GM13977 (cell line): ENCODE data around the gene FBXW8.

Experiments
- DNase-seq: peaks from one replicate; pipeline ENCODE4 v3.0.0; 2012; ENCODE audit warnings: low spot score
- CTCF ChIP-seq: IDR thresholded peaks from 2 replicates; pipeline ENCODE4 v1.5.1; 2012; ENCODE audit warnings: mild to moderate bottlenecking, control low read depth; ENCODE audit not compliant: insufficient read depth; ENCODE audit errors: extremely low read depth, missing control alignments
- in situ Hi-C: fragments of 300-500 bp; cut with MboI; formaldehyde crosslinking; loops from one replicate; pipeline ENCODE4 v1.12.0; 2022; ENCODE audit warnings: low sequenced_read_pairs, low pct_unique_long_range_greater_than_20kb, mixed read lengths, inconsistent platforms; ENCODE audit not compliant: unreplicated experiment

Gene FBXW8

GRCh38 chr12:116885491-116885890, 25.3 kb upstream of the FBXW8 start:
- in situ Hi-C loops = no loop called here
- no peak for DNase-seq
- no peak for TF ChIP-seq CTCF

- DNase-seq = no peak
- in situ Hi-C loops = no loop called here
- no peak for TF ChIP-seq CTCF
Measured at GRCh38 chr12:116887244-116887643, 23.5 kb upstream of the FBXW8 start.

- DNase-seq = no peak
- in situ Hi-C loops = no loop called here
- no peak for TF ChIP-seq CTCF
Measured at GRCh38 chr12:116887897-116888296, 22.9 kb upstream of the FBXW8 start.

GRCh38 chr12:116890330-116890729, 20.4 kb upstream of the FBXW8 start:
- in situ Hi-C loops = no loop called here
- no peak for TF ChIP-seq CTCF
- DNase-seq = no peak

- in situ Hi-C loops = no loop called here
- no peak for DNase-seq
- no peak for TF ChIP-seq CTCF
Measured at GRCh38 chr12:116891019-116891418, 19.7 kb upstream of the FBXW8 start.

GRCh38 chr12:116892349-116893140, 18.2 kb upstream of the FBXW8 start:
- in situ Hi-C loops = no loop called here
- TF ChIP-seq CTCF = no peak
- DNase-seq = no peak

- no peak for TF ChIP-seq CTCF
- no peak for DNase-seq
- in situ Hi-C loops = no loop called here
Measured at GRCh38 chr12:116894913-116895312, 15.8 kb upstream of the FBXW8 start.
